HEK293T (cell line): ENCODE results near the gene CXCL10.

Source experiments
- ARNT ChIP-seq: fragments of 450-650 bp; IDR thresholded peaks from 2 replicates; pipeline ENCODE4 v1.6.1; 2017; ENCODE audit warnings: mild to moderate bottlenecking
- BHLHE40 ChIP-seq: fragments of 450-650 bp; IDR thresholded peaks from 2 replicates; pipeline ENCODE4 v1.6.1; 2016; ENCODE audit warnings: mild to moderate bottlenecking, moderate library complexity, borderline replicate concordance
- CTBP1 ChIP-seq: fragments of 450-650 bp; IDR thresholded peaks from 2 replicates; pipeline ENCODE4 v1.6.1; 2016; ENCODE audit warnings: borderline replicate concordance
- ELF4 ChIP-seq: fragments of 450-650 bp; IDR thresholded peaks from 2 replicates; pipeline ENCODE4 v1.6.1; 2017; ENCODE audit warnings: antibody characterized with exemption
- FOXA1 ChIP-seq: fragments of 450-650 bp; IDR thresholded peaks from 2 replicates; pipeline ENCODE4 v1.6.1; 2016; ENCODE audit warnings: mild to moderate bottlenecking
- FOXK2 ChIP-seq: fragments of 450-650 bp; IDR thresholded peaks from 2 replicates; pipeline ENCODE4 v1.6.1; 2016; ENCODE audit warnings: mild to moderate bottlenecking
- FOXM1 ChIP-seq: fragments of 450-650 bp; IDR thresholded peaks from 2 replicates; pipeline ENCODE4 v1.6.1; 2017; ENCODE audit warnings: mild to moderate bottlenecking, borderline replicate concordance
- HDGF ChIP-seq: fragments of 450-650 bp; IDR thresholded peaks from 2 replicates; pipeline ENCODE4 v1.6.1; 2017; ENCODE audit warnings: antibody characterized with exemption, borderline replicate concordance
- NFRKB ChIP-seq: fragments of 450-650 bp; IDR thresholded peaks from 2 replicates; pipeline ENCODE4 v1.6.1; 2016; ENCODE audit warnings: mild to moderate bottlenecking, moderate library complexity
- SP1 ChIP-seq: fragments of 450-650 bp; IDR thresholded peaks from 2 replicates; pipeline ENCODE4 v1.6.1; 2017
- SUZ12 ChIP-seq: fragments of 450-650 bp; IDR thresholded peaks from 2 replicates; pipeline ENCODE4 v1.6.1; 2016; ENCODE audit warnings: mild to moderate bottlenecking
- TARDBP ChIP-seq: fragments of 450-650 bp; IDR thresholded peaks from 2 replicates; pipeline ENCODE4 v1.6.1; 2016
- ZNF384 ChIP-seq: fragments of 450-650 bp; IDR thresholded peaks from 2 replicates; pipeline ENCODE4 v1.6.1; 2016

DNA sequence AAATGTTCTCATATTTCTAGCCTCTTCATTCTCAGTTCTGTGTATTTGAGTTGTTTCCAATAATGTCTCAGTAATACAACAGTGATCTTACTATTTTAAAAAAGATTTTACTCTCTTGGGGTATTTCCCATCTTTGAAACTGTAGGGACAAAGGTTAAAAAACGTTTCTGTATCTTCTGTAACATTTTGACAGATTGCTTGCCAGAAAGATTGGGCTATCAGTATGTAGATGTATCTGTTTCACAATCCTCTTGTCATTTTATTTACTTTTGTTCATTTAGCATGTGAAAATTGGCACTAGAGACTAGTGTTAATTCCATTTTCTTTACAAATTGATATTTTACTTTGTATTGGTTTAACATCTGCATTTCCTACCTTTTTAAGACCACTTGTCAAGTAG lies 9.8 kb downstream of the CXCL10 start:
- TF ChIP-seq FOXK2 (no peak), FOXM1 (no peak), ARNT (no peak), HDGF (no peak), FOXA1 (no peak), NFRKB (no peak), BHLHE40 (no peak), SP1 (no peak), ELF4 (no peak), TARDBP (no peak), CTBP1 (no peak), SUZ12 (no peak), ZNF384 (no peak)
